ENCODE measurements around the gene TMEM158. TPM values are rescaled to one million over a fixed set of nuclear protein-coding genes. Genes with fewer than 3 reads are reported as not detected.

The TMEM158 gene
- total and polyA plus RNA-seq, 10 of the 15 experiments (the other 5 are each of a cell fraction or from before 2014, with no cell fraction given), result not detected

GRCh38 chr3:45244356-45244755, 18.3 kb upstream of the TMEM158 start (continued):
- no peak for TF ChIP-seq ZNF207 (IDR thresholded peaks at IDR 0.05; ENCODE audit: borderline replicate concordance)

GRCh38 chr3:45241206-45241605, 15.1 kb upstream of the TMEM158 start:
- no peak overlapping the region for H3K4me3 ChIP-seq
- no peaks in the 10 kb centered on the region for H3K79me2 ChIP-seq (ENCODE audit: control insufficient read depth, insufficient read depth, low read length)
- intact Hi-C loops (cut with micrococcal nuclease; ENCODE audit: unreplicated experiment) (no loop called here), in situ Hi-C loops (cut with MboI) (no loop called here)
- H3K9ac ChIP-seq (ENCODE audit: control insufficient read depth, insufficient read depth, low read length), result no peak overlapping the region
- H3K27me3 ChIP-seq (replicated peaks in 1 of 2; ENCODE audit: control insufficient read depth in 2 of 2, insufficient read depth in 2 of 2, low read length in 1 of 2), result no peaks in the 10 kb centered on the region; a peak in 1 of 4 replicates
- no peaks in the 10 kb centered on the region for H3K4me1 ChIP-seq (ENCODE audit: control insufficient read depth, insufficient read depth, low read length)
- DNase-seq (ENCODE audit: low read depth, low spot score) (no peak), ATAC-seq (no peak), FAIRE-seq (no peak)
- RAD21 ChIA-PET (ENCODE audit: unreplicated experiment), result no interaction called here
- H3K4me2 ChIP-seq (ENCODE audit: control insufficient read depth, insufficient read depth), result no peak overlapping the region
- H3K36me3 ChIP-seq (ENCODE audit: control insufficient read depth in 2 of 2, insufficient read depth in 2 of 2, low read length in 1 of 2), result no peaks in the 10 kb centered on the region
- SMC1A ChIA-PET (ENCODE audit: uncharacterized antibody, unreplicated experiment), result no interaction called here
- H3K27ac ChIP-seq (ENCODE audit: control insufficient read depth, insufficient read depth), result no peak overlapping the region
- H4K20me1 ChIP-seq (ENCODE audit: control insufficient read depth, insufficient read depth), result no peaks in the 10 kb centered on the region
- WGBS (ENCODE audit: insufficient coverage, insufficient replicate concordance, low lambda C conversion rate, missing lambda C conversion rate), result 30% methylated on average over 3 of the region's 3 CpGs
- H3K9me3 ChIP-seq (replicated peaks; ENCODE audit: control insufficient read depth, insufficient read depth, low read length), result no peaks in the 10 kb centered on the region; the same call in 2 of the 3 replicates
- H2AFZ ChIP-seq (ENCODE audit: control insufficient read depth, low read depth, low read length), result no peak overlapping the region
- BruUV-seq (replicated peaks), result no TSS peak
- POLR2A ChIA-PET, result no interaction called here
- CTCF ChIA-PET, result interaction anchor here (1.3 to 2.1 kb wide), 2 partner anchors 11 to 30 kb away, joined by 4 to 6 read pairs; no protein-coding TSS in a partner anchor
- TF ChIP-seq ZBTB11 (CRISPR knock-in tag; IDR thresholded peaks at IDR 0.05) (no peak), E4F1 (IDR thresholded peaks at IDR 0.05; ENCODE audit: borderline replicate concordance, partially characterized antibody) (no peak), ZNF24 (IDR thresholded peaks at IDR 0.05) (no peak), SKIL (IDR thresholded peaks at IDR 0.05; ENCODE audit: low read depth, poor library complexity, severe bottlenecking) (no peak), BHLHE40 (IDR thresholded peaks at IDR 0.05; ENCODE audit: borderline replicate concordance in 1 of 2, low read depth in 2 of 2, low read length in 1 of 2) (no peak), STAT3 (IDR thresholded peaks at IDR 0.05; ENCODE audit: low read depth, low read length) (no peak), STAT1 (conservative IDR thresholded peaks at IDR 0.05) (no peak), RUNX3 (IDR thresholded peaks at IDR 0.05; ENCODE audit: low read length) (no peak), ZNF274 (IDR thresholded peaks at IDR 0.05; ENCODE audit: insufficient read depth, insufficient read length) (no peak), ZNF207 (IDR thresholded peaks at IDR 0.05; ENCODE audit: borderline replicate concordance) (no peak), TCF3 (IDR thresholded peaks at IDR 0.05; ENCODE audit: borderline replicate concordance, insufficient read depth, low read depth, low read length) (no peak), FOS (IDR thresholded peaks at IDR 0.05; ENCODE audit: borderline replicate concordance, extremely low read depth, insufficient read length) (no peak), IRF3 (IDR thresholded peaks at IDR 0.05) (no peak), SREBF1 (IDR thresholded peaks at IDR 0.05; ENCODE audit: low read length) (no peak)

Measured in GM12878 (cell line).